ENCODE measurements around the gene RNU5D-1.

DNA sequence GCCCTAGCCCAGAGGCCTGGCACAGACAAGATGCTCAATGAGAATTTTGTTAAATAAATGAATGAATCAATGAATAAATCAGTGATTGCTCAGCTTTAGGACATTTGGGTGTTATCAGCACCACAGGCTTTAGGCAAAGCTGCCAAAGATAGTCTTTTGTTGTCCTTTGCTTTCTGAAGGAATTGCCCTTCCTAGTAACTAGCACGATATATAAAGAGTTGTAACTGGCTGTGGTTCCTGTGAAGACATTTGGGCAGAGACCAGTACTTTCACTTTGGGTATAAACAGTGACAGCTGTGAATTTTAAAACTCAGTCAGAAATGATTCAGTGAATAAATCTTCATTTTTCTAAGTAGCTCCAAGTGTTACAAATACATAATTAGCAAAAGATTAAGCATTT, 13.3 kb downstream of the RNU5D-1 start:
- TF ChIP-seq, protein P1, sequence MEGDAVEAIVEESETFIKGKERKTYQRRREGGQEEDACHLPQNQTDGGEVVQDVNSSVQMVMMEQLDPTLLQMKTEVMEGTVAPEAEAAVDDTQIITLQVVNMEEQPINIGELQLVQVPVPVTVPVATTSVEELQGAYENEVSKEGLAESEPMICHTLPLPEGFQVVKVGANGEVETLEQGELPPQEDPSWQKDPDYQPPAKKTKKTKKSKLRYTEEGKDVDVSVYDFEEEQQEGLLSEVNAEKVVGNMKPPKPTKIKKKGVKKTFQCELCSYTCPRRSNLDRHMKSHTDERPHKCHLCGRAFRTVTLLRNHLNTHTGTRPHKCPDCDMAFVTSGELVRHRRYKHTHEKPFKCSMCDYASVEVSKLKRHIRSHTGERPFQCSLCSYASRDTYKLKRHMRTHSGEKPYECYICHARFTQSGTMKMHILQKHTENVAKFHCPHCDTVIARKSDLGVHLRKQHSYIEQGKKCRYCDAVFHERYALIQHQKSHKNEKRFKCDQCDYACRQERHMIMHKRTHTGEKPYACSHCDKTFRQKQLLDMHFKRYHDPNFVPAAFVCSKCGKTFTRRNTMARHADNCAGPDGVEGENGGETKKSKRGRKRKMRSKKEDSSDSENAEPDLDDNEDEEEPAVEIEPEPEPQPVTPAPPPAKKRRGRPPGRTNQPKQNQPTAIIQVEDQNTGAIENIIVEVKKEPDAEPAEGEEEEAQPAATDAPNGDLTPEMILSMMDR (IDR thresholded peaks at IDR 0.05) = no peak
- TF ChIP-seq POLR2AphosphoS5 (IDR thresholded peaks at IDR 0.05) = no peak
- no peak for TF ChIP-seq POLR2A (IDR thresholded peaks at IDR 0.05)

All from stomach (tissue), 4 donors.